Fibroblast of skin of right biceps (primary cell): Measurements from ENCODE around the gene MARCHF5.
"Not testable (repeated sequence)": the region's sequence is repeated elsewhere in the genome, so short reads cannot be mapped to it uniquely, and the experiment has no call there.

Source experiments
- DNase-seq: peaks from one replicate; pipeline ENCODE4 v3.0.0-alpha.2; 2013

Gene MARCHF5

DNA sequence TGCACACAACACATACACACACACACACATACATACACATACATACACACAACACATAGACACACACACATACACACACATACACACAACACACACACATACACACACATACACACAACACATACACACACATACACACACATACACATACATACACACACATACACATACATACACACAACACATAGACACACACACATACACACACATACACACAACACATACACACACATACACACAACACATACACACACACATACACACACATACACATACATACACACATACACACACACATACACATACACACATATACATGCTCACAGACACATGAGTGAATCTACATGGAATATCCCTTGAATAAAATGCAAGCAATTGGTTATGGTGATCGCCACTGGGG is 102.2 kb downstream of the MARCHF5 start:
- not testable (repeated sequence) for DNase-seq

- no peak for DNase-seq
These were observed 104.3 kb downstream of the MARCHF5 start for GRCh38 chr10:92395271-92395670.

- DNase-seq, result not testable (repeated sequence)
These were observed 111.3 kb downstream of the MARCHF5 start for GRCh38 chr10:92402234-92402633.
